CD4-positive, alpha-beta T cell (primary cell): Measurements from ENCODE around the gene UXS1. TPM values are rescaled to one million over a fixed set of nuclear protein-coding genes. Genes with fewer than 3 reads are reported as not detected.
"Not testable (repeated sequence)": the region's sequence is repeated elsewhere in the genome, so short reads cannot be mapped to it uniquely, and the experiment has no call there.

Experiments used
- ATAC-seq: fragments of 200-7000 bp; cut with Tn5 transposase; one replicate; pipeline ENCODE4 v1.10.0; 2022; ENCODE audit warnings: mild to moderate bottlenecking; ENCODE audit not compliant: poor library complexity
- CTCF ChIA-PET: fragments of 350-600 bp; sonication (Branson Sonifier 250); formaldehyde crosslinking; loops from one replicate; lab custom pipeline; 2021; ENCODE audit warnings: antibody characterized with exemption, inconsistent platforms; lab: Charles Lee
- POLR2A ChIA-PET: fragments of 350-600 bp; sonication (Branson Sonifier 250); formaldehyde crosslinking; loops from one replicate; lab custom pipeline; 2021; ENCODE audit warnings: antibody characterized with exemption, inconsistent platforms; lab: Charles Lee
- DNase-seq, 14 experiments: peaks; one replicate each; pipeline ENCODE4 v3.0.0-alpha.2; 2013 to 2020; ENCODE audit warnings: mixed read lengths in 2 of 14
- H3K27ac ChIP-seq, 2 donors: one replicate each; pipeline versions ENCODE4 v1.5.1 to v1.7.0; 2013; ENCODE audit warnings: low read length in 2 of 2, low read depth in 1 of 2, mild to moderate bottlenecking in 1 of 2
- H3K27me3 ChIP-seq, 2 experiments: 1 replicate in 1 of 2; 2 replicates in 1 of 2; pipeline versions ENCODE4 v1.6.1 to v1.7.0; 2013; ENCODE audit warnings: low read length in 2 of 2, control low read depth in 1 of 2, mild to moderate bottlenecking in 1 of 2, moderate library complexity in 1 of 2; ENCODE audit not compliant: insufficient read depth in 2 of 2, control insufficient read depth in 1 of 2
- H3K36me3 ChIP-seq: one replicate; pipeline ENCODE4 v1.6.1; 2013; ENCODE audit warnings: low read length, control low read depth; ENCODE audit not compliant: insufficient read depth
- H3K4me1 ChIP-seq: one replicate; pipeline ENCODE4 v1.6.1; 2013; ENCODE audit warnings: low read length, control low read depth; ENCODE audit not compliant: insufficient read depth
- H3K4me3 ChIP-seq: one replicate; pipeline ENCODE4 v1.5.1; 2013; ENCODE audit warnings: mild to moderate bottlenecking, low read length, moderate library complexity
- H3K9me3 ChIP-seq, 2 experiments: 1 replicate in 1 of 2; 2 replicates in 1 of 2; pipeline versions ENCODE4 v1.6.1 to v1.7.0; 2013; ENCODE audit warnings: low read length in 2 of 2, mild to moderate bottlenecking in 2 of 2, control low read depth in 1 of 2, moderate library complexity in 1 of 2; ENCODE audit not compliant: control insufficient read depth in 1 of 2, insufficient read depth in 1 of 2
- H3K27ac Mint-ChIP-seq: one replicate; pipeline ENCODE4 v1.8.0; 2020; ENCODE audit warnings: mixed read lengths
- H3K27me3 Mint-ChIP-seq: one replicate; pipeline ENCODE4 v1.8.0; 2021; ENCODE audit warnings: mixed read lengths
- H3K36me3 Mint-ChIP-seq: one replicate; pipeline ENCODE4 v1.8.0; 2021; ENCODE audit warnings: low read depth, mixed read lengths
- H3K4me1 Mint-ChIP-seq: one replicate; pipeline ENCODE4 v1.8.0; 2021; ENCODE audit warnings: low read depth, mixed read lengths
- H3K4me3 Mint-ChIP-seq: one replicate; pipeline ENCODE4 v1.8.0; 2020; ENCODE audit warnings: mild to moderate bottlenecking, mixed read lengths
- H3K9me3 Mint-ChIP-seq: one replicate; pipeline ENCODE4 v1.8.0; 2020; ENCODE audit warnings: mixed read lengths
- CTCF ChIP-seq: fragments of 200-600 bp; IDR thresholded peaks from one replicate; pipeline ENCODE4 v1.8.0; 2022; ENCODE audit warnings: antibody characterized with exemption, mild to moderate bottlenecking
- intact Hi-C, 2 experiments: fragments of 100-400 bp; cut with DNase I in 1 of 2; cut with micrococcal nuclease in 1 of 2; formaldehyde crosslinking; loops; one replicate each; pipeline versions ENCODE4 v1.15.1 to v1.9.0; 2023 to 2025; cut with DNase I, micrococcal nuclease
- total RNA-seq, 174 experiments: library from RNA in 2 of 174; stranded (reverse) in 2 of 174; gene quantifications; one replicate each; pipeline ENCODE4 v1.2.3 and lab custom pipeline; 2021 to 2026

Gene UXS1
- total RNA-seq, 2 experiments from 2014 or later, result 59.3 to 67.1 TPM

- no peak overlapping the region for H3K4me3 Mint-ChIP-seq
- peaks cover 7% of the 10 kb centered on the region for H3K4me1 Mint-ChIP-seq
- POLR2A ChIA-PET, result no interaction called here
Observed at GRCh38 chr2:106205488-106205887, 11.4 kb upstream of the UXS1 start.

GRCh38 chr2:106204551-106204950 lies 10.4 kb upstream of the UXS1 start:
- H3K4me1 ChIP-seq, H3K36me3 ChIP-seq, H3K36me3 Mint-ChIP-seq, ATAC-seq, H3K9me3 ChIP-seq, intact Hi-C loops, H3K27ac Mint-ChIP-seq, H3K9me3 Mint-ChIP-seq, H3K27ac ChIP-seq, H3K4me3 ChIP-seq, CTCF ChIA-PET, DNase-seq, H3K27me3 ChIP-seq, H3K4me1 Mint-ChIP-seq, H3K4me3 Mint-ChIP-seq, POLR2A ChIA-PET, H3K27me3 Mint-ChIP-seq: not testable (repeated sequence)

More at GRCh38 chr2:106205488-106205887, 11.4 kb upstream of the UXS1 start:
- no peak overlapping the region for H3K4me3 ChIP-seq
- peaks cover 8% of the 10 kb centered on the region for H3K4me1 ChIP-seq
- Mint-ChIP-seq H3K36me3 (no peaks in the 10 kb centered on the region), H3K27me3 (no peaks in the 10 kb centered on the region), H3K9me3 (no peaks in the 10 kb centered on the region), H3K27ac (peak overlapping the region; percentile 31)
- peak in 1 of 14 experiments; percentile 43 for DNase-seq
- H3K36me3 ChIP-seq, result no peaks in the 10 kb centered on the region
- intact Hi-C loops, result no loop called here
- no peaks in the 10 kb centered on the region for H3K27me3 ChIP-seq
- ATAC-seq, result peak; percentile 46
- CTCF ChIA-PET, result no interaction called here
- no peaks in the 10 kb centered on the region for H3K9me3 ChIP-seq
- no peak overlapping the region for H3K27ac ChIP-seq
- TF ChIP-seq CTCF, result no peak

- Mint-ChIP-seq H3K27ac (no peak overlapping the region), H3K4me1 (peaks cover 7% of the 10 kb centered on the region), H3K27me3 (no peaks in the 10 kb centered on the region), H3K4me3 (no peak overlapping the region), H3K36me3 (no peaks in the 10 kb centered on the region), H3K9me3 (no peaks in the 10 kb centered on the region)
- no peak for TF ChIP-seq CTCF
- CTCF ChIA-PET, result no interaction called here
- intact Hi-C loops, result no loop called here
- DNase-seq (no peak), ATAC-seq (no peak)
- H3K27me3 ChIP-seq, result no peaks in the 10 kb centered on the region
- POLR2A ChIA-PET, result no interaction called here
- H3K9me3 ChIP-seq, result no peaks in the 10 kb centered on the region
- H3K4me1 ChIP-seq, result peaks cover 8% of the 10 kb centered on the region
- H3K4me3 ChIP-seq, result no peak overlapping the region
- no peaks in the 10 kb centered on the region for H3K36me3 ChIP-seq
- no peak overlapping the region for H3K27ac ChIP-seq
Observed at GRCh38 chr2:106201661-106202060, 7.6 kb upstream of the UXS1 start.

GRCh38 chr2:106197878-106198277 lies 3.8 kb upstream of the UXS1 start:
- peaks cover 6% of the 10 kb centered on the region for H3K36me3 Mint-ChIP-seq
- H3K27ac Mint-ChIP-seq, result no peak overlapping the region
- Histone ChIP-seq H3K9me3 (no peaks in the 10 kb centered on the region), H3K27me3 (no peaks in the 10 kb centered on the region), H3K4me3 (no peak overlapping the region), H3K27ac (no peak overlapping the region), H3K36me3 (no peaks in the 10 kb centered on the region), H3K4me1 (peaks cover 15% of the 10 kb centered on the region)
- H3K4me1 Mint-ChIP-seq, result peaks cover 14% of the 10 kb centered on the region
- intact Hi-C loops, result loop anchor here in 1 of 2 experiments (10.0 kb wide), 2 partner anchors 53 to 873 kb away; partner anchors contain the start of gene TGFBRAP1
- TF ChIP-seq CTCF, result no peak
- DNase-seq (no peak), ATAC-seq (no peak)
- no peaks in the 10 kb centered on the region for H3K27me3 Mint-ChIP-seq
- peak overlapping the region; percentile 39 for H3K4me3 Mint-ChIP-seq
- ChIA-PET CTCF (no interaction called here), POLR2A (no interaction called here)
- no peaks in the 10 kb centered on the region for H3K9me3 Mint-ChIP-seq
